VCaP (cell line): Measurements from ENCODE around the gene MME.

ENCODE experiments used
- H3K27ac ChIP-seq: fragments of 450-650 bp; 2 replicates; pipeline ENCODE4 v1.5.1; 2017
- CTCF ChIP-seq: fragments of 450-650 bp; conservative IDR thresholded peaks from 2 replicates; pipeline ENCODE4 v1.5.1; 2017; ENCODE audit warnings: mild to moderate bottlenecking, moderate library complexity

MME gene

GRCh38 chr3:155046935-155047334, 33.2 kb upstream of the MME start:
- TF ChIP-seq CTCF = no peak
- H3K27ac ChIP-seq = no peak overlapping the region

- H3K27ac ChIP-seq = no peak overlapping the region
- TF ChIP-seq CTCF = no peak
These were observed 32.4 kb upstream of the MME start for GRCh38 chr3:155047672-155048071.

GRCh38 chr3:155049959-155050358, 30.2 kb upstream of the MME start:
- H3K27ac ChIP-seq = no peak overlapping the region
- TF ChIP-seq CTCF = no peak

GRCh38 chr3:155052470-155052869, 27.6 kb upstream of the MME start:
- no peak overlapping the region for H3K27ac ChIP-seq
- no peak for TF ChIP-seq CTCF

- no peak overlapping the region for H3K27ac ChIP-seq
- TF ChIP-seq CTCF = no peak
These were observed 26.4 kb upstream of the MME start for GRCh38 chr3:155053756-155054155.

GRCh38 chr3:155064920-155065319, 15.2 kb upstream of the MME start:
- H3K27ac ChIP-seq = no peak overlapping the region

GRCh38 chr3:155065537-155065936, 14.6 kb upstream of the MME start:
- TF ChIP-seq CTCF = no peak
- no peak overlapping the region for H3K27ac ChIP-seq

More at GRCh38 chr3:155064920-155065319, 15.2 kb upstream of the MME start:
- no peak for TF ChIP-seq CTCF

GRCh38 chr3:155069729-155070128, 10.4 kb upstream of the MME start:
- H3K27ac ChIP-seq = no peak overlapping the region
- TF ChIP-seq CTCF = no peak
